Lower leg skin (tissue), 3 donors: ENCODE data around the gene CDKN2C.

ENCODE experiments used
- POLR2A ChIP-seq, 2 donors: fragments of 450-650 bp; IDR thresholded peaks; one replicate each; pipeline ENCODE4 v1.6.1; 2016 to 2017; ENCODE audit warnings: antibody characterized with exemption in 2 of 2, mild to moderate bottlenecking in 1 of 2, moderate library complexity in 1 of 2
- TF ChIP-seq, protein P1 (sequence below), 3 donors: fragments of 450-650 bp; IDR thresholded peaks; one replicate each; pipeline ENCODE4 v1.5.1; 2016; ENCODE audit warnings: antibody characterized with exemption in 3 of 3, mild to moderate bottlenecking in 3 of 3, moderate library complexity in 2 of 3

DNA sequence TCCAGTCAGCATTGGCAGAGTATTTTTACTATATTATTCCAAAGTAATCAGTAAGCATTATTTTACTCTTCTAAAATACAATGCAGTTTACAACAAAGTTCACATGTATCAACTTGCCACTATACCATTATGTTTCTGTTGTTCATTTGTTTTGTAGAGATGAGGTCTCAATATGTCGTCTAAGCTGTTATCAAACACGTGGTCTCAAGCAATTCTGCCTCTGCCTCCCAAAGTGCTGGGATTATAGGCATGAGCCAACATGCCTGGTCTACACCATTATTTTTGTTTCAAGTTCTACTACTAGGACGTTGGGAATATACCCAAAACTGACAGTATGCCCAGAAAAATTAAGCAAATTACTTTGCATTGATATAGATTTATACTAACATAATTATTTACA is 29.8 kb upstream of the CDKN2C start:
- TF ChIP-seq, protein P1, sequence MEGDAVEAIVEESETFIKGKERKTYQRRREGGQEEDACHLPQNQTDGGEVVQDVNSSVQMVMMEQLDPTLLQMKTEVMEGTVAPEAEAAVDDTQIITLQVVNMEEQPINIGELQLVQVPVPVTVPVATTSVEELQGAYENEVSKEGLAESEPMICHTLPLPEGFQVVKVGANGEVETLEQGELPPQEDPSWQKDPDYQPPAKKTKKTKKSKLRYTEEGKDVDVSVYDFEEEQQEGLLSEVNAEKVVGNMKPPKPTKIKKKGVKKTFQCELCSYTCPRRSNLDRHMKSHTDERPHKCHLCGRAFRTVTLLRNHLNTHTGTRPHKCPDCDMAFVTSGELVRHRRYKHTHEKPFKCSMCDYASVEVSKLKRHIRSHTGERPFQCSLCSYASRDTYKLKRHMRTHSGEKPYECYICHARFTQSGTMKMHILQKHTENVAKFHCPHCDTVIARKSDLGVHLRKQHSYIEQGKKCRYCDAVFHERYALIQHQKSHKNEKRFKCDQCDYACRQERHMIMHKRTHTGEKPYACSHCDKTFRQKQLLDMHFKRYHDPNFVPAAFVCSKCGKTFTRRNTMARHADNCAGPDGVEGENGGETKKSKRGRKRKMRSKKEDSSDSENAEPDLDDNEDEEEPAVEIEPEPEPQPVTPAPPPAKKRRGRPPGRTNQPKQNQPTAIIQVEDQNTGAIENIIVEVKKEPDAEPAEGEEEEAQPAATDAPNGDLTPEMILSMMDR (IDR thresholded peaks at IDR 0.05): no peak
- no peak for TF ChIP-seq POLR2A (IDR thresholded peaks at IDR 0.05)
